HG03135 (cell line): ENCODE results near the gene GALNS.
"Not testable (repeated sequence)": the region's sequence is repeated elsewhere in the genome, so short reads cannot be mapped to it uniquely, and the experiment has no call there.

ENCODE experiments used
- ATAC-seq: cut with Tn5 transposase; IDR thresholded peaks from one replicate; pipeline ENCODE4 v1.9.1; 2021; ENCODE audit warnings: mild to moderate bottlenecking, moderate library complexity; ENCODE audit not compliant: unreplicated experiment

Gene GALNS

GRCh38 chr16:88889702-88890352, 33.1 kb upstream of the GALNS start:
- not testable (repeated sequence) for ATAC-seq

DNA sequence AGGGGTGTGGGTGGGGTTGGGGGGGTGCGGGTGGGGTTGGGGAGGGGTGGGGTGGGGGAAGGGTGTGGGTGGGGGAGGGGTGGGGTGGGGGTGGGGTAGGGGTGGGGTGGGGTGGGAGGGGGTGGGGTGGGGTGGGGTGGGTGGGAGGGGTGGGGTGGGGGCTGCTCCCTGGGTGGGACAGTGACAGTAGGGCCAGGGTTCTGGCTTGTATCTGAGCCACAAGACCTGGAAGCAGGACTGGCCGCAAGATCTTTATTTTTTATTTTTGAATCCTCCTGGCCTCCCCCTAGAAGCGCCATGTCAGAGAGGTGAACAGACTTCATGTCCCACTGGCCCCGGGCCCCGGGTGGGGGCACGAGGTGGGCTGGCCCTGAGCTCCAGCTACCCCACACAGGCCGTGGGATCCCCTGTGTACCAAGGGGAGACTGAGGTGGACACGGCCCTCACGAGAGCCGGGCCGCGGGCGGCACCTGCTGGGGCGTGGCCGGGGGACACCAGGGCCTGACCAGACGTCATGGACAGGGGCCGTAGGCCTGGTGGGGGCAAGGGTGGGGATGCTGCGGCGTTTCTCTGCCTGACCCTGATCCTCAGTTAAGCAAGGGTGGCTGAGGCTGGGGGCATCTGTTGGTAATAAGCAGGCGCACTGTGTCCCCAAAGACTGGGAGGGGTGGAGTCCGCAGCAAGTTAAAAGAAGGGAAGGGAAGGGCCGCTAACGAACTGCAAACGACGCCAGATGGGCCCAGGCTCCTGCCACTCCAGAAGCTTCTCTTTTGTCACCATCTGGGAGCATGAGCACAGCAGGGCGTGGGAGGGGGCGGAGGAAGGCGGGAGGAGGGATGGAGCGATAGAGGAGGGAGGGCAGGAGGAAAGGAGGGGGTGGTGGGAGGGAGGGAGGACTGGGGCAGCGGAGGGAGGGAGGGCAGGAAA, 32.0 kb upstream of the GALNS start:
- ATAC-seq: no peak

DNA sequence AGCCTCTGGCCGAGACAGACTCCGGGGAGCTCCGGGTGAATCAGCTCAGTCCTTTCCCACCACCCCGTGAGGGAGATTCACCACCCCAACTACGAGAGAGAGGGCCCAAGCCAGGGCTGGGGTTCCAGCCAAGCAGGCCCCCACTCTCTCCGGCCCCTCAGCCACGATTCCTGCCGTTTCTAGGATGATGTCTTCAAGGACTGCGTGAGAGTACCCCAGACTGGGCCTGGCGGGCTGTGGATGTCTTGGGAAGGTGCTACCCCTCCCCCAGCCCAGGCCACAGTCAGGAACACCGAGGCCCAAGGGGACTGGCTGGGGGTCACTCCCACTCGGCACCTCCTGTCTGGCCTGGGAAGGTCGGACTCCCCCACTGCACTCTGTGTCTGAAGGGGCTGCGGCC, 31.3 kb upstream of the GALNS start:
- no peak for ATAC-seq

- ATAC-seq: no peak
These were observed 30.2 kb upstream of the GALNS start for GRCh38 chr16:88886845-88887521.

DNA sequence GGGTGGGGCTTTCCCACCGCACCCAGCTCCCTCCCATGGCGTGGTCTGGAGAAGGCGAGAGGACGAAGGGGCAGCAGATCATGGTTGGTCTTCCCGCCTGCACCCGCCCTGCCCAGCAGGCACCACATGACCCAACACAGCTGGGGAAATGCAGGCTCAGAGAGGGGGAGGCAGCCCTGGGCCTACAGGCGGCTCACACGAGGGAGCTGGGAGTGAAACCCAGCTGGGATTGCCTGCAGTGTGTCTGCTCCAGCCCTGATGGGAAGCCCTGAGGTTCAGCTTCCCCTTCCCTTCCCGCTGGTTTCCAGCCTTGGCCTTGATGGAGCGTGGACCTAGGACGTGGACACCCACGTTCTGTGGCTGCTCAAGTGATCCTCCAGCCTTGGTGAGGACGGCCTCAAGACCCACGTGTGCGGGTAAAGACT, 29.7 kb upstream of the GALNS start:
- ATAC-seq: no peak

- ATAC-seq: no peak
These were observed 29.0 kb upstream of the GALNS start for GRCh38 chr16:88885693-88886280.

GRCh38 chr16:88884569-88885271, 28.0 kb upstream of the GALNS start:
- no peak for ATAC-seq

GRCh38 chr16:88883946-88884345, 27.2 kb upstream of the GALNS start:
- ATAC-seq: no peak

- ATAC-seq: no peak
These were observed 26.6 kb upstream of the GALNS start for GRCh38 chr16:88883117-88883895.

GRCh38 chr16:88882358-88883030, 25.7 kb upstream of the GALNS start:
- no peak for ATAC-seq

GRCh38 chr16:88881675-88882357, 25.1 kb upstream of the GALNS start:
- no peak for ATAC-seq

DNA sequence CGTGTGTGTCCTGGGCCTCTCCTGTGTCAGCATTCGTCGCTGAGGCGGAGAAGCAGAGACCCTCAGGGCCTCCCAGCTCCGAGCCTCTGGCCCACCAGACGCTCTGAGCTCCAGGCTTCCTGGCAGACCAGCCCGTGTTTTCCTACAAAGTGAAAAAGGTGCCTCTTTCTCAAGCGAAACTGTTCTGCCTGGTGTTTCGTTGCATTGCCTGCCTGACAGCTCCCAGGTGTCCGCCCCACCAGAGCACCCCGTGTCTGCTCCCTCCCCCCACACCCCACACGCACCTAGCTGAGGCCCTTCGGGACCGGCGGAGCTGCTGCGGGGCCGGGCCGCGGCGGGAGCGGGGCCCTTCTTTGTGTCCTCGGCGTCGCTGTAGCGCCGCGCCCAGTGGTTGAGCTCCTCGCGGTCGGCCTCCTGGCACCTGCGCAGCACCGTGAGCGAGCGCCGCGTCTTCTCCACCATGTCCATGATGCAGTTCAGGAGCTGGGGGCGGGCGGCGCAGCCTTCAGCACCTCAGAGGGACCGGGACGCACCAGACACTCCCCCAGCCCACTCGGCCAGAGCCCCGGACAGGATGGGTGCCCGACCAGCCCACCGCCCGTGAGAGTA, 24.4 kb upstream of the GALNS start:
- ATAC-seq: no peak

- ATAC-seq: no peak
These were observed 23.7 kb upstream of the GALNS start for GRCh38 chr16:88880226-88881006.

DNA sequence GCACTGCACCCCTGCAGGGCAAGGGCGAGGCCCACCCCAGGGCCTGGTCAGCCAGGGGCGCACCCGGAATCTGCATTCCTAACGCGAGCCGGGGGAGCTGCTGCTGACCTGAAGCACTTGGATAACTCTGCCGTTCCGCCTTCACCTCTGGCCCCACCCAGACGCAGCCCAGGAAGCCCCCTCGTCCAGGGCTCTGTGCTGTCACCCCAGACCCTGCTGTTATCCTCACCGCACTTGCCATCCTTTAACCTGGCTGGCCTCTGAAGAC, 23.0 kb upstream of the GALNS start:
- ATAC-seq: no peak

- no peak for ATAC-seq
These were observed 22.4 kb upstream of the GALNS start for GRCh38 chr16:88878967-88879787.

GRCh38 chr16:88878356-88878755, 21.6 kb upstream of the GALNS start:
- no peak for ATAC-seq
